Astrocyte (in vitro differentiated cells and primary cell): ENCODE results near the gene OSTN.

Experiments
- EZH2 ChIP-seq: IDR thresholded peaks from 2 replicates; pipeline ENCODE4 v1.6.1; 2012; ENCODE audit warnings: mild to moderate bottlenecking, low read length, inconsistent platforms; ENCODE audit not compliant: insufficient read depth
- TF ChIP-seq, protein P1 (sequence below): IDR thresholded peaks from 2 replicates; pipeline ENCODE4 v1.5.1; 2011; ENCODE audit warnings: low read depth, mild to moderate bottlenecking, inconsistent platforms, low read length, moderate library complexity; ENCODE audit not compliant: insufficient read depth

GRCh38 chr3:191216510-191216909 lies 17.5 kb downstream of the OSTN start:
- TF ChIP-seq, protein P1, sequence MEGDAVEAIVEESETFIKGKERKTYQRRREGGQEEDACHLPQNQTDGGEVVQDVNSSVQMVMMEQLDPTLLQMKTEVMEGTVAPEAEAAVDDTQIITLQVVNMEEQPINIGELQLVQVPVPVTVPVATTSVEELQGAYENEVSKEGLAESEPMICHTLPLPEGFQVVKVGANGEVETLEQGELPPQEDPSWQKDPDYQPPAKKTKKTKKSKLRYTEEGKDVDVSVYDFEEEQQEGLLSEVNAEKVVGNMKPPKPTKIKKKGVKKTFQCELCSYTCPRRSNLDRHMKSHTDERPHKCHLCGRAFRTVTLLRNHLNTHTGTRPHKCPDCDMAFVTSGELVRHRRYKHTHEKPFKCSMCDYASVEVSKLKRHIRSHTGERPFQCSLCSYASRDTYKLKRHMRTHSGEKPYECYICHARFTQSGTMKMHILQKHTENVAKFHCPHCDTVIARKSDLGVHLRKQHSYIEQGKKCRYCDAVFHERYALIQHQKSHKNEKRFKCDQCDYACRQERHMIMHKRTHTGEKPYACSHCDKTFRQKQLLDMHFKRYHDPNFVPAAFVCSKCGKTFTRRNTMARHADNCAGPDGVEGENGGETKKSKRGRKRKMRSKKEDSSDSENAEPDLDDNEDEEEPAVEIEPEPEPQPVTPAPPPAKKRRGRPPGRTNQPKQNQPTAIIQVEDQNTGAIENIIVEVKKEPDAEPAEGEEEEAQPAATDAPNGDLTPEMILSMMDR, result no peak
- no peak for TF ChIP-seq EZH2
